Skin epidermis (tissue), 12 donors: ENCODE results near the gene PCSK2.

ENCODE experiments used
- H3K27ac ChIP-seq, 21 experiments: fragments of 200-600 bp; sonication (generic) in 11 of 21; one replicate each; pipeline ENCODE4 v1.5.0; 2020; ENCODE audit warnings: mild to moderate bottlenecking in 3 of 21, inconsistent platforms in 2 of 21, moderate library complexity in 2 of 21
- H3K4me3 ChIP-seq, 7 experiments: fragments of 200-600 bp; sonication (generic) in 2 of 7; one replicate each; pipeline ENCODE4 v1.5.0; 2020; ENCODE audit warnings: inconsistent platforms in 2 of 7, mild to moderate bottlenecking in 2 of 7, moderate library complexity in 1 of 7

The PCSK2 gene

DNA sequence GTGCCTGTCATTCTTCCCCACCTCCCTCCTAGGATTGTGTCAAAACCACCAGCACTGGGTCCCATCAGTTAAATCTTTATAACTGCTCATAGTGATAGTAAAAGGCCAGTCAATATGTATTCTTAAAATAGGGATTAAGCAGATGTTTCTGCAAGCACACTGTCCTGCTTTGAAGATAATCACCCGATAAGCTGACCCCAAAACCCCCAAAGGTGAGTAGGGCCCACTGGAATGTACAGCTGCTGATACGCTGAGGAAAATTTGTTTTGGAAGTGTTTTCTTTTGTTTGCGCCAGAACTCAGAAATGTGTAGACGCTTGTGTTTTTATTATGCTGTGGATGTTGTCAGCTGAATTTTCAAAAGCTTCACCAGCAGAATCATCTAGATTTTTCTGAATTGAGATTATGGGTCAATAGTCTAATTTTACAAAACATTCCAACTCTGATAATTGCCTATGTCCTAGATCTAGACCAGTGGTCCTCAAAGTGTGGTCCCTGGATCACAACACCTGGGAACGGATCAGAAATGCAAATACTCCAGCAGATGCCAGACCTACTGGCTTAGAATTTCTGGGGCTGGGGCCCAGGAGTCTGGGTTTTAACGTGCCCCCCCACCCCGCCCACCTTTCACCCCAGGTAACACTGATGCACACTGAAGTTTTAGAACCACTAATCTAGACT is 292.9 kb downstream of the PCSK2 start:
- no peak overlapping the region for H3K4me3 ChIP-seq
- H3K27ac ChIP-seq = no peak overlapping the region

- no peak overlapping the region for H3K4me3 ChIP-seq
- H3K27ac ChIP-seq = no peak overlapping the region
Observed at GRCh38 chr20:17520583-17520982, 293.7 kb downstream of the PCSK2 start.

DNA sequence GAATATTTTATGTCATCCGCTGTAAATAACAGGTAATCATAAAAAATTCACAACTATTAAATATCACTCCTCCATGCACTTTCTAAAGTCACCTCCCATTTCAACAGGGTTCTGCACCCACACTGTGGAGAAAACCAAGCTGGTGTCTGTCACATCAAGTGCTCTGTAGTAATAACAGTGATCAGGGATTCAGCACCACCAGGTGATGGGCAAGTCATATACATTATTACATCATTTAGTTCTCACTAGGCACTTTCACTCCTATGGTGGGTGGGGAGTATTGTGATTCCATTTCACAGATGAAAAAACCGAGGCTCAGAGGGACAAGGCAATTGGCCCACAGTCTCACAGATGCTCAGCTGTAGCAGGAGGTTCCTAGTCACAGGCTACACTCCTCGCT is 295.7 kb downstream of the PCSK2 start:
- Histone ChIP-seq H3K27ac (no peak overlapping the region), H3K4me3 (no peak overlapping the region)

- Histone ChIP-seq H3K4me3 (no peak overlapping the region), H3K27ac (no peak overlapping the region)
Observed at GRCh38 chr20:17523326-17523725, 296.5 kb downstream of the PCSK2 start.

- Histone ChIP-seq H3K4me3 (no peak overlapping the region), H3K27ac (no peak overlapping the region)
Observed at GRCh38 chr20:17524560-17524959, 297.7 kb downstream of the PCSK2 start.

DNA sequence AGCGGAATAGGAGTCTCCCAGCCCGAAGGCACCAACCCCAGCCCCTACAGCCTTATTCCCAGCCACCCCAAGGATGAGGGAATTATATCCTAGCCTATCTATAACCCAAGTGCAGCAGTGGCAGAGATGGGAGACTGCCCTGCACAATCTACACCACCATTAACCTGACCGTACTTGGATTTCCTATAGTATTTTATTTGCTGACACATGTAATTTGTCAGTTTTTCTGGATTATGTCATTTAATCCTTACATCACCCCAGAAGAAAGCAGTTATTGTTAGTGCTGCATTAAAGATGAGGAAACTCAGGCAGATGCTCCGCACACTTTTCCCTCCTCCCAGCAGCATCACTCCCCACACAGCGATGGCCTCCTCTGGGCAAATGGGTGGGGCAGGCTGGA is 298.3 kb downstream of the PCSK2 start:
- H3K4me3 ChIP-seq = no peak overlapping the region
- H3K27ac ChIP-seq = no peak overlapping the region

GRCh38 chr20:17525650-17526049 is 298.8 kb downstream of the PCSK2 start:
- Histone ChIP-seq H3K4me3 (no peak overlapping the region), H3K27ac (no peak overlapping the region)

DNA sequence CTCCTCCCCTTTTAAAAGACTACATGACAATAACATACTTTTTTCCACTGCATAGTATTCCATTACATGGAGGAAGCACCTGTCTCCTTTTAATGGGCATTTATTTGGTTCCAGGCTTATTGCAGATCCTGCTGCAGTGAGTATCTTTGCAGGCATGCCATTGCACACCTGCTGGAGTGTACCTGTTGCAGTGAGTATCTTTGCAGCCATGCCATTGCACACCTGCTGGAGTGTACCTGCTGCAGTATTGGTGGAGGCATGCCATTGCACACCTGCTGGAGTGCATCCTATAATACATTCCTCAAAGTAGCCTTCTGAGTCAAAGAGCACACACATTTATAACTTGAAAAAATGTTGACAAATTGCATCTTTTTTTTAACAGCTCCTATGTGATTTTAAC is 302.7 kb downstream of the PCSK2 start:
- no peak overlapping the region for H3K4me3 ChIP-seq
- no peak overlapping the region for H3K27ac ChIP-seq

- H3K27ac ChIP-seq = no peak overlapping the region
- no peak overlapping the region for H3K4me3 ChIP-seq
Observed at GRCh38 chr20:17530153-17530552, 303.3 kb downstream of the PCSK2 start.

DNA sequence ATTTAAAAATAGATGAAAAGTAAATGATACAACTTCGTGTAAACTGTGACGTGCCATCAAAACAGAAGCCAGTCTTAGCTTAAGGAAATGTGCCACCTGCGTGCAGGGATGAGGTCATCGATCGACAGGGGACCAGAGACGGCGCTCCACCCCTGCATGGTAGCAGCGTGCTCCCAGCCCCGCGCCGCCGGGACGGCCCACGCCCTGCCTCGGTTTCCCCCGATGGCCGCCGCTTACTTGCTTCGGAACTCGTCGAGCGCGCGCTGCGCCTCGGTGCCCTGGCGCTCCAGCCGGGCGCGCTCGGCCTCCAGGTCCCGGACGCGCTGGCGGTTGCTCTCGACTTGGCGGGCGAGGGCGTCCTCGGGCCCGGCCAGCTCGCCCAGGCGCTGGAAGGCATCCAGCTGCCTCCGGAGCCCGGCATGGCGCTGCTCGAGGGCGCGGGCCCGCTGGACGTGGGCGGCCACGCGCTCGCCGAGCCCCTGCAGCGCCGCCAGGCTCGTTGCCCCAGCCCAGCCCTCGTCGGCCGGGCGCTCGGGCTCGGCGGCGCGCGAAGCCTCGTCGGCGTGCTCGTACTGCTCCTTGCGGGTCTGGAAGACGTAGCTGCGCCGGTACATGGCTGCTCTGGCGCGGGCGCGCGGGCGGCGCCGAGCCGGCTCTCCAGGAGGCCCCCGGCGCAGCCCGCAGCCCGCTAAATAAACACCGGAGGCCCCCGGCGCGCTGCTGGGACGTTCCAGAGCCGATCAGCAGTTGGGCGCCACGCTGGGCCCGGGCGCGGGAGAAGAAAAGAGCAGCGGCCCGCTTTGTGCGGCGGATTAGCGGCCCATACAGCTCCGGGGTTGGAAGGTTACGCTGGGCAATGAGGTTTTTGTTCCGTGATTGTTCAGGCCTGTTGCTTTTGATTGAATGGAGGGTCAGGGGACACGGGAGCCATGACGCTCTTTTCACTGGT is 304.1 kb downstream of the PCSK2 start, which contains the start of gene BFSP1:
Gene BFSP1, minus strand, starts transcription at position 664 of the 949 bp plus-strand sequence. Its CDS starts 50 bp downstream, at position 614.
- Histone ChIP-seq H3K27ac (peak within 1 kb of the TSS in 19 of 21 experiments; percentile 12 to 81 (median 58)), H3K4me3 (peak within 1 kb of the TSS; percentile 31 to 54 (median 50))

DNA sequence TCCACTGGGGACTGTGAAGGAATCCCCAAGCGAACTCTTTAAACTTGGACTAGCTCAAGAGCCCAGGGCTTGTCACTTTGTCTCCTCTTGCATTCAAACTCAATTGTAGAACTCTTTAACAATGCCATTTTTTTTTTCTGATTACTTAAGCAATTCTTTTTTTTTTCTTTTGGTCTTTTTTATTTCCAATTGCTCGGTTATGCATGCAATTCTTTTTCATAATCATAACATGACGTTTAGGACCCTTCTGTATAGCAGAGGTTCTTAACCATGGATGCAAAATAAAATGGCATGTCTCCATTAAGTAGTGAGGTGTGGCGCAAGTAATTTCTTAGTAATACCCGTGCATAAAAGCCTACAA is 304.8 kb downstream of the PCSK2 start:
- H3K4me3 ChIP-seq = peak overlapping the region; percentile 31 to 54 (median 50)
- peak overlapping the region in 12 of 21 experiments; percentile 12 to 81 (median 60) for H3K27ac ChIP-seq

- Histone ChIP-seq H3K27ac (no peak overlapping the region), H3K4me3 (no peak overlapping the region)
Observed at GRCh38 chr20:17533396-17533795, 306.6 kb downstream of the PCSK2 start.

- no peak overlapping the region for H3K27ac ChIP-seq
Observed at GRCh38 chr20:17534077-17534476, 307.2 kb downstream of the PCSK2 start.

More at GRCh38 chr20:17534077-17534476, 307.2 kb downstream of the PCSK2 start:
- no peak overlapping the region for H3K4me3 ChIP-seq
